LNCAP (cell line): Measurements from ENCODE around the gene KPNA4.

Experiments used
- TF ChIP-seq, protein P1 (sequence below): fragments of 450-650 bp; IDR thresholded peaks from 2 replicates; pipeline ENCODE4 v1.5.1; 2017; ENCODE audit warnings: mild to moderate bottlenecking

The KPNA4 gene, protein sequence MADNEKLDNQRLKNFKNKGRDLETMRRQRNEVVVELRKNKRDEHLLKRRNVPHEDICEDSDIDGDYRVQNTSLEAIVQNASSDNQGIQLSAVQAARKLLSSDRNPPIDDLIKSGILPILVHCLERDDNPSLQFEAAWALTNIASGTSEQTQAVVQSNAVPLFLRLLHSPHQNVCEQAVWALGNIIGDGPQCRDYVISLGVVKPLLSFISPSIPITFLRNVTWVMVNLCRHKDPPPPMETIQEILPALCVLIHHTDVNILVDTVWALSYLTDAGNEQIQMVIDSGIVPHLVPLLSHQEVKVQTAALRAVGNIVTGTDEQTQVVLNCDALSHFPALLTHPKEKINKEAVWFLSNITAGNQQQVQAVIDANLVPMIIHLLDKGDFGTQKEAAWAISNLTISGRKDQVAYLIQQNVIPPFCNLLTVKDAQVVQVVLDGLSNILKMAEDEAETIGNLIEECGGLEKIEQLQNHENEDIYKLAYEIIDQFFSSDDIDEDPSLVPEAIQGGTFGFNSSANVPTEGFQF

DNA sequence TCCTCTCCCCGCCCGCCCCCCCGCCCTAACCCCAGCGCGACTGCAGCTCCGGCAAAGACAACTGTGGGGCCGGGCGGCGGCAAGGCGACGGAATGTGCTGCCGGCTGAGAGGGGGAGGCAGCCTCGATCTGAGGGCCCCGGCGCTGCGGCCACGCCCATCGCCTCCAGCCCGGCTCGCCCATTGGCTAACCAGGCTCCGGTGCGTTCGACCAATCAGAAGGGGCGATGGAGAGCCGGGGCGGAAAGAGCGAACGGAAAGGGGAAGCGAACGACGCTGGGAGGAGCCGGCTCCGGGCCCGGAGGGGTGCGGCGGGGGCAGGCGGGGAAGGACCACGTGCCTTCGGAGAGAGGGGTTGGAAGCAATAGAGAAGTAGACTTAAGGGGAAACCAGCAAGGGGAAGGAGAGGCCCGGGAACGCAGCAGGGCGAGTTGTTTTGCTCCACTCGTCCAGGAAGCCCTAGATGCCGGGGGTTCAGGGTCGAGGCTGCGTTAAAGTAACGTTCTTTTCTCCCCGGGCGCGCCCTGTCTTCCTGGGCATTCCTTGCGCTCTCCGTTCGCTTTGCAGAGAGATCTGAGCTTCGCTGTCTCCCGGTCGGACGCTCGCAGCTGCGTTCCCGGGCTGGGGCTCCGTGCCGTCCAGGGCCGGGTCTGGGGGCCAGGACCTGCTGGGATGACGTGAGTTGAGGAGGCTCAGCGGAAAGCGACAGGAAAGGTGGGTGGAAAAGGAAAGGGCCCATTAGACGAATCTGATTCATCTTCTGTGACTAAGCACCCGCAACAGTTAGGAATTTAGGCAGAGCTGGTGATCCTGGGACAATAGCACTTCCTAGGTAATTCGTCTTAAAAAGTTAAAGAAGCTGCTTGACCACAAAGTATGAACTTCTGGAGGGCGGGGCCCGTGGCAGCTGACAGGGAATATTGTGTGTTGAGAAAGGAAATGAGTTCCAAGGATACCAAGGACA is at the start of gene KPNA4:
Gene KPNA4 (minus strand): TSS at position 130 of the 962 bp plus-strand sequence. CDS start 289 bp downstream, outside the sequence.
- TF ChIP-seq, protein P1, sequence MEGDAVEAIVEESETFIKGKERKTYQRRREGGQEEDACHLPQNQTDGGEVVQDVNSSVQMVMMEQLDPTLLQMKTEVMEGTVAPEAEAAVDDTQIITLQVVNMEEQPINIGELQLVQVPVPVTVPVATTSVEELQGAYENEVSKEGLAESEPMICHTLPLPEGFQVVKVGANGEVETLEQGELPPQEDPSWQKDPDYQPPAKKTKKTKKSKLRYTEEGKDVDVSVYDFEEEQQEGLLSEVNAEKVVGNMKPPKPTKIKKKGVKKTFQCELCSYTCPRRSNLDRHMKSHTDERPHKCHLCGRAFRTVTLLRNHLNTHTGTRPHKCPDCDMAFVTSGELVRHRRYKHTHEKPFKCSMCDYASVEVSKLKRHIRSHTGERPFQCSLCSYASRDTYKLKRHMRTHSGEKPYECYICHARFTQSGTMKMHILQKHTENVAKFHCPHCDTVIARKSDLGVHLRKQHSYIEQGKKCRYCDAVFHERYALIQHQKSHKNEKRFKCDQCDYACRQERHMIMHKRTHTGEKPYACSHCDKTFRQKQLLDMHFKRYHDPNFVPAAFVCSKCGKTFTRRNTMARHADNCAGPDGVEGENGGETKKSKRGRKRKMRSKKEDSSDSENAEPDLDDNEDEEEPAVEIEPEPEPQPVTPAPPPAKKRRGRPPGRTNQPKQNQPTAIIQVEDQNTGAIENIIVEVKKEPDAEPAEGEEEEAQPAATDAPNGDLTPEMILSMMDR: no peak

DNA sequence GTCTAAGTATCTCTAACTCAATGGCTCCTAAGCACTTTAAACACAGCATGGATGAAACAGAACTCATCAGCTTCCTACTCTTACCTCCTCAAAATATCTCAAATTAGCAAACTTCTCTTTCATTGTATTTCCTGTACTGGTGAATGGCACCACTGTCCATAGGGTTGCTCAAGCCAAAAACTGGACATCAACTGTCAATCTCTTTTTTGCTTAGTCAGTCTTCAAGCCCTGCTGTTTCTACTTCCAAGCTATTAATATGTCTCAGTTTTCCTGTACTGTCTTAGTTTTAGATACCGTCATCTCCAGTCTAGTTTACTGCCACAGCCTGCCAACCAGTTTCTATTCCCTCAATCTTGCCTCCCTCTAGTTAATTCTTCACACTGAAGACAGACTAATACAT is 48.3 kb upstream of the KPNA4 start:
- TF ChIP-seq, protein P1: no peak

DNA sequence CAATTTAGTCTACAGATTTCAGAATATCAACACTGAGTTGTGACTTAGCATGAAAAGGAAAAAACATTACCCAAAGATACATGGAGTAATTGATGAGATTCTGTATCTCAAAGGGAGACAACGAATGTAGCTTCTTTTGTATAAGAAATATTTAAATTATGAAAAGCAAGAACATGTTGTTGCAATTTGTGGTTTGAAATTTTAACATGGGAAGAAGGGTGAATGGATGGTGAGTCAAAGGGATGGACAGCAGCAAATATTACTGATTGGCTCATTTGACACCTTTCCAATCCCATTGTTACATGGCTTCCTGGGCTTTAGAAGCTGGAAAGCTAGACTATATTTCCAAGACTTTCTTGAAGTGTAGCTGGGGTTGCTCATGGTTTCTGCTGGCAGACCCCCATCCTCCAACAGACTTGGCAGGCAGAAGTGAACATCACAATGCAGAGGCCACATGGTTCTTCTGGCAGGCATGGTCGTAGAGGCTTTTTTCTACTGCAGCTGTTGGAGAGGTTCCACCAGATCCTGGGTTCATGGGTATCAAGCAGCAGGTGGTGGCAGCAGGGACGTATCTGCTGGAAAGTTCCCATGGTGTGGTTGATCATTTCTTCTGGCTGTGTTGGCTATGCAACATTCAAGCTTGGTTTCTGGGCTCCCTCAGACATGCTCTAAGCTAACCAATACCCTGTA is 47.2 kb upstream of the KPNA4 start:
- TF ChIP-seq, protein P1: no peak

DNA sequence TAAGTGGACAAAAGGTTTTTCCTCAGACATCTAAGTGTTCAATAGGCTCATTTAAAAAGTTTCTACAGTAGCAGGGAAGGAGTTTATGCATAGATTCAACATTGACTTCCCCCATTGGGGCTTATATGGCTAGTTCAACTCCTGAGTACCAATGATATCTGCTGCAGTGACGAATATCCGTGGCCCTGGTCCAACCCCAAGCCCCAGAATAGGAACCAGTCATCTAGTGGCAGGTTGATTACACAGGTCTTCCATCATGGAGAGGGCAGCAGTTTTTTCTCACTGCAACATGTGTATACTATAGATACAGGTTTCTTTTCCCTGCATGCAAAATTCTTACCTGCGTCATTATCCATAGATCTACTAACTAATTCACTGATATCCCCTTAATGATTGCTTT is 45.8 kb upstream of the KPNA4 start:
- TF ChIP-seq, protein P1: no peak

DNA sequence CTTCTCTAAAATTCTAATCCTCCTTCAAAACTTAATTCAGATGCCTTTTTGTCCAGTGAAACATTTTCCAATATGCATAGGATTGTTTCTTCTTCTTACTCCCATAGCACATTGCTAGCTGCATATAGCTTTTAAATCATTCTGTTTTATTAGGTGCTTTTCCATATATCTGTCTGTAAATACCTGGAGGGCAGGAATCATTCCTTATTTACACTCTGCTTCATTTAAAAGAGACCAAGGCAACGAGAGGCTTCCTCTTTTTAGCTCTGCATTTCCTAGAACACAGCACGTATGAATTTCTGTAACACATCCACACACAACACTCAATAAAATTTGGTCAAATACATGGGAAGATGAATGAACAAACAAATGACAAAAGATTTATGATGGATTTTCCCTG is 43.5 kb upstream of the KPNA4 start:
- TF ChIP-seq, protein P1: no peak

DNA sequence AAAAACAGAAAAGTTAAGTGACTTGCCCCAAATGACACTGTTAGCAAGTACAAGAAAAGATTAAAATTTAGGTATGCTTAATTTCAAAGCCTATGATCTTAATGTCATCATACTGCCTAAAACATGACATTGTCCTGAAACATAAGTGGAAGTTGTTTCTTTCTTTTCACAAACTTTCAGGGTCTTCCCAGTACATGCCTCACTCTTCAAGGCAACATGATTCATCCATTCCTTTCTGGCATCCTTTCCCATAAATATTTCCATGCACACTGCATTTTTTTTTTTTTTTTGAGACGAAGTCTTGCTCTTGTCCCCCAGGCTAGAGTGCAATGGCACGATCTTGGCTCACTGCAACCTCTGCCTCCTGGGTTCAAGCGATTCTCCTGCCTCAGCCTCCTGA is 42.5 kb upstream of the KPNA4 start:
- TF ChIP-seq, protein P1: no peak

DNA sequence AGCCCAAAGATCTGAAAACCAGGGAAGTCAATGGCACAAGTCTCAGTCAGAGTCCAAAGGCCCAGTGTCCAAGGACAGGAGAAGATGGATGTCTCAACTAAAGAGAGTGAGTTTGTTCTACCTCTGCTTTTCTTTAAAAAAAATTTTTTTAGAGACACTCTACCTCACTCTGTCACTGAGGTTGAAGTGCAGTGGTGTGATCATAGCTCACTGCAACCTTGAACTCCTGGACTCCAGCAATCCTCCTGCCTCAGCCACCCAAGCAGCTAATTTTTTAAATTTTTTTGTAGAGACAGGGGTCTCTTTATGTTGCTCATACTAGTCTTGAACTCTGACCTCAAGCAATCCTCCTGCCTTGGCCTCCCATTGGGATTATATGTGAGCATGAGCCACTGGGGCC is 39.9 kb upstream of the KPNA4 start:
- TF ChIP-seq, protein P1: no peak
